Measurements from ENCODE around the gene SIM2. TPM values are rescaled to one million over a fixed set of nuclear protein-coding genes. Genes with fewer than 3 reads are reported as not detected.
"Not testable (repeated sequence)": the region's sequence is repeated elsewhere in the genome, so short reads cannot be mapped to it uniquely, and the experiment has no call there.

The SIM2 gene
- total RNA-seq, 3 donors from 2014 or later (not counting 1 experiment from before 2014, with no cell fraction given): not detected

GRCh38 chr21:36665806-36666205 lies 33.1 kb upstream of the SIM2 start:
- H3K36me3 Mint-ChIP-seq: no peaks in the 10 kb centered on the region
- no peak overlapping the region for H3K27ac Mint-ChIP-seq
- DNase-seq (no peak), ATAC-seq (no peak)
- no peaks in the 10 kb centered on the region for H3K4me1 Mint-ChIP-seq
- no peak overlapping the region for H3K4me3 Mint-ChIP-seq
- Histone ChIP-seq H3K4me3 (ENCODE audit: low read length) (no peak overlapping the region), H3K4me1 (ENCODE audit: control insufficient read depth, insufficient read depth, low read length) (no peaks in the 10 kb centered on the region), H3K27ac (ENCODE audit: low read length) (no peak overlapping the region), H3K36me3 (ENCODE audit: control insufficient read depth, insufficient read depth, low read length) (no peaks in the 10 kb centered on the region), H3K9me3 (ENCODE audit: control insufficient read depth, insufficient read depth, low read length) (no peaks in the 10 kb centered on the region), H3K27me3 (ENCODE audit: control insufficient read depth, insufficient read depth, low read length) (peaks cover 5% of the 10 kb centered on the region)
- intact Hi-C loops (cut with micrococcal nuclease): no loop called here
- no peak for TF ChIP-seq CTCF (IDR thresholded peaks at IDR 0.05)
- no peaks in the 10 kb centered on the region for H3K9me3 Mint-ChIP-seq
- peaks cover 19 to 43% of the 10 kb centered on the region in 2 donors for H3K27me3 Mint-ChIP-seq (ENCODE audit: low read depth in 2 of 2)
- WGBS (ENCODE audit: insufficient coverage): 77% methylated on average over 6 of the region's 6 CpGs

- Mint-ChIP-seq H3K36me3 (no peaks in the 10 kb centered on the region), H3K4me1 (no peaks in the 10 kb centered on the region), H3K4me3 (no peak overlapping the region), H3K27me3 (ENCODE audit: low read depth in 2 of 2) (peaks cover 17 to 50% of the 10 kb centered on the region in 2 donors), H3K27ac (no peak overlapping the region), H3K9me3 (no peaks in the 10 kb centered on the region)
- intact Hi-C loops (cut with micrococcal nuclease): no loop called here
- ATAC-seq: no peak
- 74% methylated on average over 9 of the region's 9 CpGs for WGBS (ENCODE audit: insufficient coverage)
- no peaks in the 10 kb centered on the region for H3K4me1 ChIP-seq (ENCODE audit: control insufficient read depth, insufficient read depth, low read length)
- no peak for TF ChIP-seq CTCF (IDR thresholded peaks at IDR 0.05)
- DNase-seq: no peak
- no peaks in the 10 kb centered on the region for H3K27me3 ChIP-seq (ENCODE audit: control insufficient read depth, insufficient read depth, low read length)
- H3K36me3 ChIP-seq (ENCODE audit: control insufficient read depth, insufficient read depth, low read length): no peaks in the 10 kb centered on the region
- no peak overlapping the region for H3K27ac ChIP-seq (ENCODE audit: low read length)
- no peaks in the 10 kb centered on the region for H3K9me3 ChIP-seq (ENCODE audit: control insufficient read depth, insufficient read depth, low read length)
- H3K4me3 ChIP-seq (ENCODE audit: low read length): no peak overlapping the region
Measured at GRCh38 chr21:36668713-36669112, 30.2 kb upstream of the SIM2 start.

- Mint-ChIP-seq H3K9me3 (no peaks in the 10 kb centered on the region), H3K27me3 (ENCODE audit: low read depth in 2 of 2) (peaks cover 19 to 63% of the 10 kb centered on the region in 2 donors), H3K4me3 (no peak overlapping the region), H3K36me3 (no peaks in the 10 kb centered on the region), H3K4me1 (no peaks in the 10 kb centered on the region), H3K27ac (no peak overlapping the region)
- Histone ChIP-seq H3K4me3 (ENCODE audit: low read length) (no peak overlapping the region), H3K27me3 (ENCODE audit: control insufficient read depth, insufficient read depth, low read length) (no peaks in the 10 kb centered on the region), H3K4me1 (ENCODE audit: control insufficient read depth, insufficient read depth, low read length) (no peaks in the 10 kb centered on the region), H3K36me3 (ENCODE audit: control insufficient read depth, insufficient read depth, low read length) (no peaks in the 10 kb centered on the region), H3K9me3 (ENCODE audit: control insufficient read depth, insufficient read depth, low read length) (no peaks in the 10 kb centered on the region), H3K27ac (ENCODE audit: low read length) (no peak overlapping the region)
- no peak for TF ChIP-seq CTCF (IDR thresholded peaks at IDR 0.05)
- intact Hi-C loops (cut with micrococcal nuclease): no loop called here
- WGBS (ENCODE audit: insufficient coverage): no CpG with 5 or more reads among the region's 2 CpGs
- DNase-seq (no peak), ATAC-seq (no peak)
Measured at GRCh38 chr21:36671836-36672235, 27.1 kb upstream of the SIM2 start.

GRCh38 chr21:36672296-36672695 lies 26.6 kb upstream of the SIM2 start:
- H3K4me3 Mint-ChIP-seq; H3K4me1 ChIP-seq (ENCODE audit: control insufficient read depth, insufficient read depth, low read length); H3K36me3 Mint-ChIP-seq; H3K36me3 ChIP-seq (ENCODE audit: control insufficient read depth, insufficient read depth, low read length); DNase-seq; H3K9me3 Mint-ChIP-seq; ATAC-seq; intact Hi-C loops (cut with micrococcal nuclease); H3K27ac ChIP-seq (ENCODE audit: low read length); H3K27ac Mint-ChIP-seq; H3K4me3 ChIP-seq (ENCODE audit: low read length); H3K27me3 ChIP-seq (ENCODE audit: control insufficient read depth, insufficient read depth, low read length); H3K4me1 Mint-ChIP-seq; H3K9me3 ChIP-seq (ENCODE audit: control insufficient read depth, insufficient read depth, low read length): not testable (repeated sequence)
- 70% methylated on average over 2 of the region's 2 CpGs for WGBS (ENCODE audit: insufficient coverage)
- H3K27me3 Mint-ChIP-seq (ENCODE audit: low read depth in 2 of 2): peaks cover 22 to 63% of the 10 kb centered on the region in 2 donors
